Progenitor cell of endocrine pancreas (in vitro differentiated cells): Measurements from ENCODE around the gene OR8D1. TPM values are rescaled to one million over a fixed set of nuclear protein-coding genes. Genes with fewer than 3 reads are reported as not detected.
"Not testable (repeated sequence)": the region's sequence is repeated elsewhere in the genome, so short reads cannot be mapped to it uniquely, and the experiment has no call there.

Experiments used
- DNase-seq: peaks from one replicate; pipeline ENCODE4 v3.0.0; 2021; ENCODE audit warnings: low spot score; ENCODE audit not compliant: unreplicated experiment
- H3K27ac Mint-ChIP-seq: 2 replicates; pipeline ENCODE4 v1.8.0; 2021; ENCODE audit warnings: mild to moderate bottlenecking, moderate library complexity, mixed read lengths
- H3K27me3 Mint-ChIP-seq: 2 replicates; pipeline ENCODE4 v1.8.0; 2021; ENCODE audit warnings: mixed read lengths
- H3K36me3 Mint-ChIP-seq: 2 replicates; pipeline ENCODE4 v1.8.0; 2022; ENCODE audit warnings: mixed read lengths; ENCODE audit not compliant: insufficient read depth
- H3K4me1 Mint-ChIP-seq: 2 replicates; pipeline ENCODE4 v1.8.0; 2021; ENCODE audit warnings: low read depth, mixed read lengths
- H3K4me3 Mint-ChIP-seq: 2 replicates; pipeline ENCODE4 v1.8.0; 2021; ENCODE audit warnings: low read depth, mild to moderate bottlenecking, moderate library complexity, mixed read lengths
- H3K9me3 Mint-ChIP-seq: 2 replicates; pipeline ENCODE4 v1.8.0; 2021; ENCODE audit warnings: low read depth, mixed read lengths
- CTCF ChIP-seq: fragments of 200-600 bp; sonication (generic); IDR thresholded peaks from one replicate; pipeline ENCODE4 v1.5.0; 2021; ENCODE audit warnings: antibody characterized with exemption, mild to moderate bottlenecking; ENCODE audit not compliant: unreplicated experiment
- total RNA-seq: library from RNA; stranded (reverse); gene quantifications from 2 replicates; pipeline ENCODE4 v1.2.1, GENCODE V29; 2021

The OR8D1 gene
- total RNA-seq, 1 donor from 2014 or later: not detected

GRCh38 chr11:124277207-124277606, 36.5 kb downstream of the OR8D1 start:
- TF ChIP-seq CTCF: no peak
- no peak for DNase-seq
- Mint-ChIP-seq H3K4me3 (no peak overlapping the region), H3K9me3 (peaks cover 24% of the 10 kb centered on the region), H3K4me1 (peaks cover 7% of the 10 kb centered on the region), H3K36me3 (no peaks in the 10 kb centered on the region), H3K27ac (no peak overlapping the region), H3K27me3 (no peaks in the 10 kb centered on the region)

- Mint-ChIP-seq H3K4me3 (no peak overlapping the region), H3K36me3 (no peaks in the 10 kb centered on the region)
- no peak for TF ChIP-seq CTCF
Measured at GRCh38 chr11:124276081-124276480, 37.7 kb downstream of the OR8D1 start.

GRCh38 chr11:124274000-124274399, 39.7 kb downstream of the OR8D1 start:
- H3K4me1 Mint-ChIP-seq: peaks cover 7% of the 10 kb centered on the region
- H3K9me3 Mint-ChIP-seq: no peaks in the 10 kb centered on the region
- H3K4me3 Mint-ChIP-seq: no peak overlapping the region
- DNase-seq: no peak
- H3K36me3 Mint-ChIP-seq: no peaks in the 10 kb centered on the region
- H3K27me3 Mint-ChIP-seq: no peaks in the 10 kb centered on the region
- no peak overlapping the region for H3K27ac Mint-ChIP-seq
- no peak for TF ChIP-seq CTCF

More at GRCh38 chr11:124276081-124276480, 37.7 kb downstream of the OR8D1 start:
- no peak for DNase-seq
- Mint-ChIP-seq H3K9me3 (peaks cover 13% of the 10 kb centered on the region), H3K4me1 (peaks cover 7% of the 10 kb centered on the region), H3K27me3 (no peaks in the 10 kb centered on the region), H3K27ac (no peak overlapping the region)

GRCh38 chr11:124270886-124271285, 42.9 kb downstream of the OR8D1 start:
- H3K4me3 Mint-ChIP-seq, H3K4me1 Mint-ChIP-seq, H3K9me3 Mint-ChIP-seq, H3K27ac Mint-ChIP-seq, H3K36me3 Mint-ChIP-seq, H3K27me3 Mint-ChIP-seq, DNase-seq: not testable (repeated sequence)

GRCh38 chr11:124265041-124265440, 48.7 kb downstream of the OR8D1 start:
- not testable (repeated sequence) for H3K9me3 Mint-ChIP-seq, DNase-seq, H3K27ac Mint-ChIP-seq, H3K27me3 Mint-ChIP-seq, H3K4me1 Mint-ChIP-seq, H3K36me3 Mint-ChIP-seq, H3K4me3 Mint-ChIP-seq

GRCh38 chr11:124256076-124256475, 57.7 kb downstream of the OR8D1 start, which contains the start of gene OR8G5:
Gene OR8G5, plus strand, starts transcription at chr11:124256376. Its CDS starts 8,556 bp downstream, at chr11:124264932.
- H3K4me1 Mint-ChIP-seq: peaks cover 6% of the 10 kb centered on the region
- no peak for DNase-seq
- H3K4me3 Mint-ChIP-seq: no peak within 1 kb of the TSS
- H3K27me3 Mint-ChIP-seq: peaks cover 3% of the 10 kb centered on the region
- no peaks in the 10 kb centered on the region for H3K36me3 Mint-ChIP-seq
- H3K9me3 Mint-ChIP-seq: no peaks in the 10 kb centered on the region
- no peak for TF ChIP-seq CTCF
- H3K27ac Mint-ChIP-seq: no peak within 1 kb of the TSS

Other genes starting within 250 kb of the OR8D1 start
- 20.9 and 22.6 TPM in 2 replicates for gene VWA5A, start 198.5 kb downstream of the OR8D1 start, total RNA-seq
- not detected in 2 replicates for gene OR10D3, start 130.6 kb downstream of the OR8D1 start, total RNA-seq
- not detected in 2 replicates for gene OR8G1, start 72.9 kb downstream of the OR8D1 start, total RNA-seq
- gene OR8G5, start 57.6 kb downstream of the OR8D1 start, total RNA-seq: not detected in 2 replicates
- not detected in 2 replicates for gene OR8D2, start 6.2 kb upstream of the OR8D1 start, total RNA-seq
- gene OR8B2, start 70.5 kb upstream of the OR8D1 start, total RNA-seq: not detected in 2 replicates
- not detected in 2 replicates for gene OR8B3, start 85.1 kb upstream of the OR8D1 start, total RNA-seq
- gene OR8B4, start 110.9 kb upstream of the OR8D1 start, total RNA-seq: not detected in 2 replicates
- not detected in 2 replicates for gene OR8B8, start 131.7 kb upstream of the OR8D1 start, total RNA-seq
- gene OR8B12, start 229.7 kb upstream of the OR8D1 start, total RNA-seq: not detected in 2 replicates